MG63 (cell line): ENCODE data around the gene TNNT3. TPM values are rescaled to one million over a fixed set of nuclear protein-coding genes. Genes with fewer than 3 reads are reported as not detected.

Experiments
- DNase-seq: peaks from one replicate; pipeline ENCODE4 v3.0.0-alpha.2; 2020
- H3K27me3 ChIP-seq: fragments of 250-450 bp; sonication (Bioruptor Pico); 2 replicates; pipeline ENCODE4 v1.5.1; 2020; ENCODE audit warnings: mild to moderate bottlenecking, moderate library complexity
- H3K36me3 ChIP-seq: fragments of 250-450 bp; sonication (Bioruptor Pico); 2 replicates; pipeline ENCODE4 v1.5.1; 2020; ENCODE audit warnings: mild to moderate bottlenecking, moderate library complexity
- H3K4me3 ChIP-seq: fragments of 250-450 bp; sonication (Bioruptor Pico); 2 replicates; pipeline ENCODE4 v1.5.1; 2020; ENCODE audit warnings: mild to moderate bottlenecking, moderate library complexity
- H3K9me3 ChIP-seq: fragments of 250-450 bp; sonication (Bioruptor Pico); 2 replicates; pipeline ENCODE4 v1.5.1; 2020; ENCODE audit warnings: mild to moderate bottlenecking, moderate library complexity
- total RNA-seq: library from RNA; depleted of rRNA; stranded (reverse); fragments of >200 nt; shearing (Covaris generic); gene quantifications from 2 replicates; pipeline ENCODE4 v1.2.3, GENCODE V29; 2014; ENCODE audit warnings: low replicate concordance

The TNNT3 gene
- total RNA-seq, 1 experiment from 2014 or later = not detected

DNA sequence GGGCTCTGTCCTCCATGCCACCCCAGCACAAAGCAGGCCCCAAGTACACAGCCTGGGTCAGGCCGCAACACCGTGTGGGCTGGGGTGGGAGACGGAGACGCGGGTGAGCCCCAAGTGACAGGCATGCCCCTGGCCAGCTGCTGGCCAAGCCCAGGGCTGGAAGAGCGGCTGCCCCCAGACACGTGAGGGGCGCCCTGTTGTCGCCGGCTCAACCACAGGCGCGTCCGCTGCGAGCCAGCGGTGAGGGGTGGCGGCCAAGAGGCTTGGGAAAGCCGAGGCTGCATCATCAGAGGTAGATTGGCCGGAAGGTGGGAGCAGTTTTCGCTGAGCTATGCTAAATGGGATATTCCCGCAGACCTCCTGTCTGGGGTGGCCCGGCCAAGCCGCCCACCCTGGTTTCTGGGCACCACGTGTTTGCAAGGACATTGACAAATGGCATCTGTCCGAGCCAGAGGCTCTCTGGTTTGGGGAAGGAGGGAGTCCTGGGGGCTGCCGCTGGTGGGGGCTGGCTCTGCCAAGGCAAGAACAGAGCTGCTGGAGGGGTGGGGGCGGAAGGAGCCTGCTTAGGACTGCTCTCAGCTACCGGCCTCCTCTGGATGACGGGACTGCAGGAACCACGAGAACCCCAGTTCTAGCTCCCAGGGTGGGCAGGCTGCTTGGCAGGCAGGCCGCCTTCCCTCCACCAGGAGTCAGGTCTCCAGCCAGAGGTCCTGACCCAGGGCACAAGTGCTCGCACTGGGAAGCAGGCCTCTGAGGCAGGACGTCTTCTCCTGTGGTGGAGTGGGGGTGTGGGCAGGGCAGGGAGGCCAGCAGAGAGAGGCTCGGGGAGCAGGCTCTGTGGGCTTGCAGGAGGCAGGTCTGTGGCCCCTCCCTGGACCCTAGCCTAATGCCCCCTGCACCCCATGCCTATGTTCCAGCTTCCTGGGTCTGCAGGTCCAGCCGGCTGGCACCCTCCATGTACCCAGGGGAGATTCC lies 28.4 kb upstream of the TNNT3 start:
- Histone ChIP-seq H3K27me3 (no peaks in the 10 kb centered on the region; the same call in 1 of the 2 replicates), H3K4me3 (no peak overlapping the region), H3K36me3 (peaks cover 21% of the 10 kb centered on the region), H3K9me3 (no peaks in the 10 kb centered on the region)
- DNase-seq = no peak

DNA sequence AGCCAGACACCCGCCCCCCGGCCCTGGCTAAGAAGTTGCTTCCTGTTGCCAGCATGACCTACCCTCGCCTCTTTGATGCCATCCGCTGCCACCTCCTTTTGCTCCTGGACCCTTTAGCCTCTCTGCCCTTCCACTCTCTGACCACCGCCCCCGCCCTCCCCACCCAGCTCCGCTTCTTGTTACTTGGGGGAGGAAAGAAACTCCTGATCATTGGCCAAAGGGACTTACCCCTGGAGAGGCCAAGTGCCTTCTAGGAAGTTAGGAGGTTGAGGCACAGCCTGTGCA lies 27.7 kb upstream of the TNNT3 start, which contains the start of gene PRR33:
Gene PRR33, minus strand, starts transcription at position 65 of the 285 bp plus-strand sequence. CDS start 1,311 bp downstream, outside the sequence.
- DNase-seq = no peak
- Histone ChIP-seq H3K27me3 (peaks cover 4% of the 10 kb centered on the region), H3K9me3 (no peaks in the 10 kb centered on the region), H3K4me3 (no peak within 1 kb of the TSS), H3K36me3 (peaks cover 16% of the 10 kb centered on the region)

- Histone ChIP-seq H3K4me3 (no peak overlapping the region), H3K27me3 (peaks cover 4% of the 10 kb centered on the region), H3K36me3 (peaks cover 16% of the 10 kb centered on the region), H3K9me3 (no peaks in the 10 kb centered on the region)
- no peak for DNase-seq
Measured at GRCh38 chr11:1892116-1892515, 27.4 kb upstream of the TNNT3 start.

GRCh38 chr11:1892558-1892957 lies 26.9 kb upstream of the TNNT3 start:
- Histone ChIP-seq H3K9me3 (no peaks in the 10 kb centered on the region), H3K27me3 (peaks cover 4% of the 10 kb centered on the region), H3K36me3 (peaks cover 11% of the 10 kb centered on the region), H3K4me3 (no peak overlapping the region)
- DNase-seq = no peak

DNA sequence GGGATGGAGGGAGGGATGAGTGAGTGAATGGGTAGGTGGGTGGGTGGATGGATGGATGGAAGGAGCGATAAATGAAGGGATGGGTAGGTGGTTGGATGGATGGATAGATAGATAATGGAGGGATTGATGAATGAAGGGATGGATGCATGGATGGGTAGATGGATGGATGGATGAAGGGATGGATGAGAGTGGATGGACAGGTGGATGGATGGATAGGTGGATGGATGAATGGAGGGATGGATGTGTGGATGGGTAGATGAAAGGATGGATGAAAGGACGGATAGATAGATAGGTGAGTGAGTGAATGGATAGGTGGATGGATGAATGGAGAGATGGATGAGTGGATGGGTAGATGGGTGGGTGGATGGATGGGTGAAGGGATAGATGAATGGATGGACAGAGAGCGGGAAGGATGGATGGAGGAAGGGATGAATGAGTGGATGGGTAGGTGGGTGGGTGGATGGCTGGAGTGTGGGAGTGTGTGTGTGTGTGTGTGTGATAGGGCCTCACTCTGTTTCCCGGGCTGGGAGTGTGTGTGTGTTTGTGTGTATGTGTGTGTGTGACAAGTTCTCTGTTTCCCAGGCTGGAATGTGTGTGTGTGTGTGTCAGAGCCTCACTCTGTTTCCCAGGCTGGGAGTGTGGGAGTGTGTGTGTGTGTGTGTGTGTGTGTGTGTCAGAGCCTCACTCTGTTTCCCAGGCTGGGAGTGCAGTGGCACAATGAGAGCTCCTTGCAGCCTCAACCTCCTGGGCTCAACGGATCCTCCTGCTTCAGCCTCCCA lies 25.7 kb upstream of the TNNT3 start:
- no peak for DNase-seq
- Histone ChIP-seq H3K36me3 (peaks cover 3% of the 10 kb centered on the region), H3K4me3 (no peak overlapping the region), H3K9me3 (no peaks in the 10 kb centered on the region), H3K27me3 (peaks cover 4% of the 10 kb centered on the region)

- DNase-seq = no peak
- no peak overlapping the region for H3K4me3 ChIP-seq
- peaks cover 4% of the 10 kb centered on the region for H3K27me3 ChIP-seq
- H3K36me3 ChIP-seq = peaks cover 3% of the 10 kb centered on the region
- no peaks in the 10 kb centered on the region for H3K9me3 ChIP-seq
Measured at GRCh38 chr11:1894759-1895158, 24.7 kb upstream of the TNNT3 start.

DNA sequence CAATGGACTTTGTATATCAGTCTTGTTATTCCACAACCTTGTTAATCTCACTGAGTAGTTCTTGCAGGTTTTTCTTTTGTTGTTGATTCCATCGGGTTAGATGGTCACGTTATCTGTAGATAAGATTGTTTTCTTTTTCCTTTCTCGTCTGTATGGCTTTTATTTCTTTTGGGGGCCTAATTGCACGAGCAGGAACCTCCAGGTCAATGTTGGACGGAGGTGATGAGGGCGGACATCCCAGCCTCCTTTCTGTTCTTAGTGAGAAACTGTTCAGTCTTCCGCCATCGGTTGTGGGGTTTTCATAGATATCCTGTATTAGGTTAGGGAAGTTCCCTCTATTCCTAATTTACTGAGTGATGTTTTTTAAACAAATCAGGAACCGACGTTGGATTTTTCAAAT lies 23.0 kb upstream of the TNNT3 start:
- Histone ChIP-seq H3K4me3 (no peak overlapping the region), H3K27me3 (peaks cover 4% of the 10 kb centered on the region), H3K9me3 (no peaks in the 10 kb centered on the region), H3K36me3 (no peaks in the 10 kb centered on the region)
- no peak for DNase-seq

DNA sequence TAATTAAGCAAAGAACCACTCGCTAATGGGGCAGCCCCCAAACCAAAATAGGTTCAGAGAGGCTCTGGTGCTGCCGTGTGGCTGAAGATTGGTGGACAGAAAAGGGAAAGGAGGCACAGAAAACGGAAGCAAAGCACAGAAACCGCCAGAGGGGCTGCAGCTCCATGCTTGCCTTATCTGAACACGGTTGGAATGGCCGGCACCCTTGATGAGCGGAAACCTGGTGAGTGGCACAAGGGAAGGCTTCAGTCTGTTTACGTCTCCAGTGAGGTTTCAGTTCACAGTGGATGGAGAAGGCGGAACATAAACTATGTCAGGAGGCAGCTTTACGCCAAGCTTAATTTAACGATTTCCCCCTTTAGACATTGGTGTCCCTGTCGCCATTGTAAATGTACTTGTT lies 22.6 kb upstream of the TNNT3 start:
- Histone ChIP-seq H3K36me3 (no peaks in the 10 kb centered on the region), H3K9me3 (no peaks in the 10 kb centered on the region), H3K27me3 (peaks cover 4% of the 10 kb centered on the region), H3K4me3 (no peak overlapping the region)
- DNase-seq = no peak

GRCh38 chr11:1899090-1899489 lies 20.4 kb upstream of the TNNT3 start:
- Histone ChIP-seq H3K36me3 (no peaks in the 10 kb centered on the region), H3K4me3 (no peak overlapping the region), H3K9me3 (no peaks in the 10 kb centered on the region), H3K27me3 (peaks cover 4% of the 10 kb centered on the region)
- DNase-seq = no peak

- no peaks in the 10 kb centered on the region for H3K36me3 ChIP-seq
- H3K4me3 ChIP-seq = no peak overlapping the region
- peaks cover 4% of the 10 kb centered on the region for H3K27me3 ChIP-seq
- DNase-seq = no peak
- H3K9me3 ChIP-seq = no peaks in the 10 kb centered on the region
Measured at GRCh38 chr11:1899686-1900085, 19.8 kb upstream of the TNNT3 start.

DNA sequence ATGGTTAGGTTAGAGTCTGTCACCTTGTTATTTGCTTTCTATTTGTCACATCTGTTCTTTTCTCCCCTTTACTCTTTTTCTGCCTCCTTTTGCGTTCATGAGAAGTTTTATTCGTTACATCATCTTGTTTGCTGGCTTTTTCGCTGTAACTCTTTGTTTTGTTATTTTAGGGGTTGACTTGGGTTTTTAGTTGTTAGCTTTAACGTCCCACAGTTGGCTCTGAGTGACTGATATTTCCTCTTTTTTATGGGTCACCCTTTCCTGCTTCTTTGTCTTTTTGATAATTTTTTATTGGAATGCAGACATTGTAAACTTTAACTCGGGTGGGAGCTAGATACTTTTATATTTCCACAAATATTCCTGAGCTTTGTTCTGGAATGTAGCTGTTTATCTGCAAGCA lies 13.3 kb upstream of the TNNT3 start:
- no peaks in the 10 kb centered on the region for H3K36me3 ChIP-seq
- H3K4me3 ChIP-seq = no peak overlapping the region
- no peaks in the 10 kb centered on the region for H3K27me3 ChIP-seq
- H3K9me3 ChIP-seq = no peaks in the 10 kb centered on the region
- no peak for DNase-seq

- DNase-seq = no peak
- H3K4me3 ChIP-seq = no peak overlapping the region
- H3K9me3 ChIP-seq = no peaks in the 10 kb centered on the region
- no peaks in the 10 kb centered on the region for H3K36me3 ChIP-seq
- H3K27me3 ChIP-seq = no peaks in the 10 kb centered on the region
Measured at GRCh38 chr11:1906611-1907423, 12.7 kb upstream of the TNNT3 start.

DNA sequence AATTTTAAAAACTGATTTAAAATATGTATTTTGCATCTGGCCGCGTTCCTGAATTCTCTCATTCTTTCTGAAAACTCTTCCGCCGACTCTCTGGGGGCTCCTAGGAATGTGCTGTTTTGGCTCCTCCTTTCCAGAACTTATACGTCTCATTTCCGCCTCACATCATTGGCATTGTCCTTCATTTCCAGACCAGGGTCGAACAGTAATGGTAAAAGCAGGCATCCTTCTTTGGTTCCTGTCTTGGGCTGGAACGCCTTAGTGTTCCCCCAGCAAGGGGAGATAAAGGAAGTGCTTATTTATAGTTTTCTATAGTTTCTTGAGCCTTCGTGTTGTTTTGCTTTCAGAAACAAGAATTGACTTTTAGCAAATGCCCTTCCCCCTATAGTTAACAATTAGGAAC lies 10.9 kb upstream of the TNNT3 start:
- Histone ChIP-seq H3K4me3 (no peak overlapping the region), H3K27me3 (no peaks in the 10 kb centered on the region)
- DNase-seq = no peak

DNA sequence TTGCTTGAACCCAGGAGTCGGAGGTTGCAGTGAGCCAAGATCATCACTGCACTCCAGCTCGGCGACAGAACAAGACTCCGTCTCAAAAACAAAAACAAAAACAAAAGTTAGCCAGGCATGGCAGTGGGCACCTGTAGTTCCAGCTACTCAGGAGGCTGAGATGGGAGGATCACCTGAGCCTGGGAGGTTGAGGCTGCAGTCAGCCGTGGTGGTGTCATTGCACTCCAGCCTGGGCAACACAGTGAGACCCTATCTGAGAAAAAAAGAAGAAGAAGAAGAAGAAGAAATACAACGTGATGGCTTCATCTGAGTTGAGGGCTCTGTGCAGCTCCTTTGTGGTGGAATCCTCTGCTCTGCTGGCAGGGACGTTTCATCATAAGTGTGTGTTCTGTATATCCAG lies 10.0 kb upstream of the TNNT3 start:
- Histone ChIP-seq H3K9me3 (no peaks in the 10 kb centered on the region), H3K36me3 (no peaks in the 10 kb centered on the region)

More for the DNA sequence above, 10.9 kb upstream of the TNNT3 start:
- no peaks in the 10 kb centered on the region for H3K9me3 ChIP-seq
- no peaks in the 10 kb centered on the region for H3K36me3 ChIP-seq

GRCh38 chr11:1912289-1912878 lies 7.1 kb upstream of the TNNT3 start:
- Histone ChIP-seq H3K4me3 (no peak overlapping the region), H3K9me3 (no peaks in the 10 kb centered on the region), H3K36me3 (no peaks in the 10 kb centered on the region), H3K27me3 (no peaks in the 10 kb centered on the region)
- DNase-seq = no peak

More for the DNA sequence above, 10.0 kb upstream of the TNNT3 start:
- no peaks in the 10 kb centered on the region for H3K27me3 ChIP-seq
- H3K4me3 ChIP-seq = no peak overlapping the region
- DNase-seq = no peak

- Histone ChIP-seq H3K27me3 (no peaks in the 10 kb centered on the region), H3K9me3 (no peaks in the 10 kb centered on the region), H3K4me3 (no peak overlapping the region), H3K36me3 (no peaks in the 10 kb centered on the region)
- DNase-seq = no peak
Measured at GRCh38 chr11:1913271-1914060, 6.0 kb upstream of the TNNT3 start.
